Activated CD4-positive, alpha-beta T cell treated with anti-CD3 and anti-CD28 coated beads for 36 hours (primary cell): ENCODE results near the gene KIFAP3. TPM values are rescaled to one million over a fixed set of nuclear protein-coding genes. Genes with fewer than 3 reads are reported as not detected.
"Not testable (repeated sequence)": the region's sequence is repeated elsewhere in the genome, so short reads cannot be mapped to it uniquely, and the experiment has no call there.

ENCODE experiments used
- ATAC-seq: fragments of 200-7000 bp; cut with Tn5 transposase; one replicate; pipeline ENCODE4 v1.10.0; 2021; ENCODE audit warnings: mild to moderate bottlenecking, moderate library complexity
- CTCF ChIA-PET: fragments of 350-600 bp; sonication (Branson Sonifier 250); formaldehyde crosslinking; loops from one replicate; lab custom pipeline; 2021; ENCODE audit warnings: antibody characterized with exemption; lab: Charles Lee
- POLR2A ChIA-PET: fragments of 350-600 bp; sonication (Branson Sonifier 250); formaldehyde crosslinking; loops from one replicate; lab custom pipeline; 2021; ENCODE audit warnings: antibody characterized with exemption, inconsistent platforms; lab: Charles Lee
- DNase-seq: peaks from one replicate; pipeline ENCODE4 v3.0.0-alpha.2; 2020
- H3K27ac Mint-ChIP-seq: one replicate; pipeline ENCODE4 v1.8.0; 2021; ENCODE audit warnings: mixed read lengths
- H3K27me3 Mint-ChIP-seq: one replicate; pipeline ENCODE4 v1.8.0; 2021; ENCODE audit warnings: mixed read lengths
- H3K36me3 Mint-ChIP-seq: one replicate; pipeline ENCODE4 v1.8.0; 2021; ENCODE audit warnings: low read depth, mixed read lengths
- H3K4me1 Mint-ChIP-seq: one replicate; pipeline ENCODE4 v1.8.0; 2021; ENCODE audit warnings: mixed read lengths
- H3K4me3 Mint-ChIP-seq: one replicate; pipeline ENCODE4 v1.8.0; 2021; ENCODE audit warnings: mild to moderate bottlenecking, moderate library complexity, mixed read lengths
- H3K9me3 Mint-ChIP-seq: one replicate; pipeline ENCODE4 v1.8.0; 2021; ENCODE audit warnings: low read depth, mixed read lengths
- intact Hi-C, 2 experiments: fragments of 100-400 bp; cut with DNase I in 1 of 2; cut with micrococcal nuclease in 1 of 2; formaldehyde crosslinking; loops; one replicate each; pipeline versions ENCODE4 v1.14.2 to v1.15.1; 2022 to 2024; cut with DNase I, micrococcal nuclease
- total RNA-seq, 2 experiments: library from RNA; stranded (reverse); gene quantifications; one replicate each; pipeline ENCODE4 v1.2.3, GENCODE V29; 2021

Gene KIFAP3
- total RNA-seq, 2 experiments from 2014 or later: 10.9 to 11.5 TPM

GRCh38 chr1:170078610-170079189 is 4.2 kb upstream of the KIFAP3 start:
- ATAC-seq (no peak), DNase-seq (no peak)
- ChIA-PET CTCF (interaction anchor here (1.0 kb wide), 2 partner anchors 185 to 1235 kb away, joined by 3 to 4 read pairs; partner anchors contain the start of gene SCYL3), POLR2A (no interaction called here)
- intact Hi-C loops: loop anchor here (10.0 kb wide), 5 partner anchors 284 to 1236 kb away; partner anchors contain the start of genes BLZF1 (in 1 of the 2), FMO4 (in 1 of the 2), GORAB (in 1 of the 2) and METTL18 (in 1 of the 2)
- peaks cover 5% of the 10 kb centered on the region for H3K27me3 Mint-ChIP-seq
- no peak overlapping the region for H3K27ac Mint-ChIP-seq
- H3K9me3 Mint-ChIP-seq: peaks cover 8% of the 10 kb centered on the region
- no peaks in the 10 kb centered on the region for H3K36me3 Mint-ChIP-seq
- no peak overlapping the region for H3K4me3 Mint-ChIP-seq
- peaks cover 13% of the 10 kb centered on the region for H3K4me1 Mint-ChIP-seq

- peaks cover 18% of the 10 kb centered on the region for H3K4me1 Mint-ChIP-seq
- no peak for DNase-seq
- no peak overlapping the region for H3K27ac Mint-ChIP-seq
- H3K36me3 Mint-ChIP-seq: no peaks in the 10 kb centered on the region
- ChIA-PET CTCF (interaction anchor here (1.0 kb wide), 2 partner anchors 184 to 1235 kb away, joined by 3 to 4 read pairs; partner anchors contain the start of gene SCYL3), POLR2A (no interaction called here)
- peaks cover 8% of the 10 kb centered on the region for H3K9me3 Mint-ChIP-seq
- intact Hi-C loops: loop anchor here (10.0 kb wide), 5 partner anchors 283 to 1237 kb away; partner anchors contain the start of genes BLZF1 (in 1 of the 2), FMO4 (in 1 of the 2), GORAB (in 1 of the 2) and METTL18 (in 1 of the 2)
- H3K27me3 Mint-ChIP-seq: no peaks in the 10 kb centered on the region
- no peak overlapping the region for H3K4me3 Mint-ChIP-seq
- ATAC-seq: no peak
Observed at GRCh38 chr1:170077926-170078325, 3.4 kb upstream of the KIFAP3 start.

- H3K4me1 Mint-ChIP-seq: peaks cover 25% of the 10 kb centered on the region
- POLR2A ChIA-PET, H3K27ac Mint-ChIP-seq, ATAC-seq, H3K9me3 Mint-ChIP-seq, H3K27me3 Mint-ChIP-seq, H3K36me3 Mint-ChIP-seq, H3K4me3 Mint-ChIP-seq: not testable (repeated sequence)
- intact Hi-C loops: loop anchor here (10.0 kb wide), 5 partner anchors 282 to 1238 kb away; partner anchors contain the start of genes BLZF1 (in 1 of the 2), FMO4 (in 1 of the 2), GORAB (in 1 of the 2) and METTL18 (in 1 of the 2)
- CTCF ChIA-PET: interaction anchor here (1.4 to 1.5 kb wide), 2 partner anchors 9 to 28 kb away, joined by 3 read pairs; no protein-coding TSS in a partner anchor
- DNase-seq: peak; percentile 13
Observed at GRCh38 chr1:170076952-170077351, 2.5 kb upstream of the KIFAP3 start.

- intact Hi-C loops: loop anchor here (10.0 kb wide), 5 partner anchors 281 to 1239 kb away; partner anchors contain the start of genes BLZF1 (in 1 of the 2), FMO4 (in 1 of the 2), GORAB (in 1 of the 2) and METTL18 (in 1 of the 2)
- H3K36me3 Mint-ChIP-seq: no peaks in the 10 kb centered on the region
- CTCF ChIA-PET: interaction anchor here (1.4 to 1.5 kb wide), 2 partner anchors 10 to 27 kb away, joined by 3 read pairs; no protein-coding TSS in a partner anchor
- H3K27ac Mint-ChIP-seq: no peak overlapping the region
- DNase-seq (no peak), ATAC-seq (no peak)
- H3K27me3 Mint-ChIP-seq: no peaks in the 10 kb centered on the region
- POLR2A ChIA-PET: no interaction called here
- H3K4me3 Mint-ChIP-seq: no peak overlapping the region
- peaks cover 8% of the 10 kb centered on the region for H3K9me3 Mint-ChIP-seq
- peaks cover 31% of the 10 kb centered on the region for H3K4me1 Mint-ChIP-seq
Observed at GRCh38 chr1:170076199-170076598, 1.7 kb upstream of the KIFAP3 start.

- intact Hi-C loops: loop anchor here (2.0 to 10.0 kb wide), 6 partner anchors 280 to 1240 kb away; partner anchors contain the start of genes METTL18 (in 2 of the 2), BLZF1 (in 1 of the 2), FMO4 (in 1 of the 2) and GORAB (in 1 of the 2)
- POLR2A ChIA-PET: no interaction called here
- peak; percentile 15 for DNase-seq
- Mint-ChIP-seq H3K27ac (peak overlapping the region; percentile 87), H3K27me3 (no peaks in the 10 kb centered on the region), H3K9me3 (peaks cover 8% of the 10 kb centered on the region), H3K4me3 (peak overlapping the region; percentile 96), H3K4me1 (peaks cover 38% of the 10 kb centered on the region), H3K36me3 (no peaks in the 10 kb centered on the region)
- CTCF ChIA-PET: interaction anchor here (0.9 to 1.3 kb wide), 3 partner anchors 23 to 182 kb away, joined by 3 to 5 read pairs (median 4); no protein-coding TSS in a partner anchor
- no peak for ATAC-seq
Observed at GRCh38 chr1:170075186-170075585, 691 bp upstream of the KIFAP3 start.

GRCh38 chr1:170073893-170074249 is 624 bp downstream of the KIFAP3 start:
- H3K36me3 Mint-ChIP-seq: no peaks in the 10 kb centered on the region
- DNase-seq (no peak), ATAC-seq (peak; percentile 0)
- H3K4me1 Mint-ChIP-seq: peaks cover 49% of the 10 kb centered on the region
- POLR2A ChIA-PET: interaction anchor here (0.5 to 1.0 kb wide), 2 partner anchors 183 to 1240 kb away, joined by 3 to 6 read pairs; partner anchors contain the start of gene FMO4
- CTCF ChIA-PET: interaction anchor here (0.9 to 1.3 kb wide), 4 partner anchors 8 to 181 kb away, joined by 3 to 5 read pairs (median 4); no protein-coding TSS in a partner anchor
- intact Hi-C loops: loop anchor here (1.0 to 10.0 kb wide), 10 partner anchors 180 to 1241 kb away; partner anchors contain the start of genes GORAB (in 2 of the 2), METTL18 (in 2 of the 2), BLZF1 (in 1 of the 2) and FMO4 (in 1 of the 2)
- peak overlapping the region; percentile 96 for H3K4me3 Mint-ChIP-seq
- no peaks in the 10 kb centered on the region for H3K27me3 Mint-ChIP-seq
- H3K9me3 Mint-ChIP-seq: peaks cover 4% of the 10 kb centered on the region
- H3K27ac Mint-ChIP-seq: peak overlapping the region; percentile 87

GRCh38 chr1:170071378-170071777 is 3.1 kb downstream of the KIFAP3 start:
- CTCF ChIA-PET: no interaction called here
- Mint-ChIP-seq H3K4me1 (peaks cover 69% of the 10 kb centered on the region), H3K27me3 (no peaks in the 10 kb centered on the region), H3K4me3 (no peak overlapping the region), H3K36me3 (no peaks in the 10 kb centered on the region), H3K9me3 (no peaks in the 10 kb centered on the region), H3K27ac (no peak overlapping the region)
- ATAC-seq: no peak
- intact Hi-C loops: loop anchor here (5.0 to 10.0 kb wide), 6 partner anchors 277 to 1243 kb away; partner anchors contain the start of genes BLZF1 (in 1 of the 2), FMO4 (in 1 of the 2), GORAB (in 1 of the 2) and METTL18 (in 1 of the 2)
- POLR2A ChIA-PET: no interaction called here
- DNase-seq: no peak

- peak overlapping the region; percentile 74 for H3K27ac Mint-ChIP-seq
- intact Hi-C loops: loop anchor here in 1 of 2 experiments (10.0 kb wide), 1 partner anchor 484 kb away; the partner anchor contains the start of gene F5
- DNase-seq: no peak
- peaks cover 57% of the 10 kb centered on the region for H3K4me1 Mint-ChIP-seq
- H3K27me3 Mint-ChIP-seq: no peaks in the 10 kb centered on the region
- H3K36me3 Mint-ChIP-seq: no peaks in the 10 kb centered on the region
- CTCF ChIA-PET: interaction anchor here (1.0 kb wide), 1 partner anchor 72 kb away, joined by 4 read pairs; no protein-coding TSS in a partner anchor
- H3K9me3 Mint-ChIP-seq: no peaks in the 10 kb centered on the region
- peak overlapping the region; percentile 46 for H3K4me3 Mint-ChIP-seq
- POLR2A ChIA-PET: no interaction called here
- peak; percentile 69 for ATAC-seq
Observed at GRCh38 chr1:170068923-170069322, 5.6 kb downstream of the KIFAP3 start.

GRCh38 chr1:170067253-170067819 is 7.2 kb downstream of the KIFAP3 start:
- CTCF ChIA-PET: no interaction called here
- Mint-ChIP-seq H3K27ac (no peak overlapping the region), H3K9me3 (peaks cover 4% of the 10 kb centered on the region), H3K27me3 (no peaks in the 10 kb centered on the region), H3K36me3 (no peaks in the 10 kb centered on the region), H3K4me1 (peaks cover 51% of the 10 kb centered on the region), H3K4me3 (peak overlapping the region; percentile 15)
- peak; percentile 48 for ATAC-seq
- intact Hi-C loops: loop anchor here in 1 of 2 experiments (10.0 kb wide), 1 partner anchor 483 kb away; the partner anchor contains the start of gene F5
- no peak for DNase-seq
- POLR2A ChIA-PET: no interaction called here

GRCh38 chr1:170064821-170065220 is 9.7 kb downstream of the KIFAP3 start:
- ATAC-seq (no peak), DNase-seq (no peak)
- Mint-ChIP-seq H3K27me3 (no peaks in the 10 kb centered on the region), H3K27ac (no peak overlapping the region), H3K4me1 (peaks cover 33% of the 10 kb centered on the region), H3K9me3 (peaks cover 6% of the 10 kb centered on the region), H3K4me3 (no peak overlapping the region), H3K36me3 (no peaks in the 10 kb centered on the region)
- ChIA-PET CTCF (no interaction called here), POLR2A (no interaction called here)
- intact Hi-C loops: loop anchor here in 1 of 2 experiments (10.0 kb wide), 1 partner anchor 480 kb away; the partner anchor contains the start of gene F5
